K562 (cell line): ENCODE results near the gene CALML6. TPM values are rescaled to one million over a fixed set of nuclear protein-coding genes. Genes with fewer than 3 reads are reported as not detected.

Experiments
- ATAC-seq: fragments of 200-7000 bp; cut with Tn5 transposase; 3 replicates; pipeline ENCODE4 v1.9.1; 2020; ENCODE audit warnings: moderate library complexity
- BruUV-seq: library from RNA; stranded (reverse); fragments of 400-500 nt; replicated peaks from 2 replicates; lab custom pipeline; 2021; lab: Mats Ljungman, UMichigan
- CTCF ChIA-PET: fragments of 300-600 bp; formaldehyde crosslinking; extraction: SDS; loops from one replicate; lab custom pipeline; 2021; ENCODE audit warnings: low intra/inter-chr PET ratio; lab: Yijun Ruan, JAX
- POLR2A ChIA-PET: fragments of 300-600, 350-650 bp; sonication (Branson Sonifier 250); formaldehyde crosslinking; extraction: SDS; loops from one replicate; lab custom pipeline; 2021; ENCODE audit warnings: antibody characterized with exemption, inconsistent platforms; lab: Yijun Ruan, JAX
- DNase-seq, 4 experiments: peaks; one replicate each; pipeline versions ENCODE4 v3.0.0 to v3.0.0-alpha.2; 2011 to 2018; ENCODE audit warnings: low spot score in 3 of 4, mixed read lengths in 3 of 4; ENCODE audit errors: extremely low read depth in 1 of 4
- FAIRE-seq: peaks from 2 replicates; lab custom pipeline; 2011; peaks lifted over from hg19 to GRCh38; lab: Jason Lieb, UNC
- H2AFZ ChIP-seq: 2 replicates; pipeline ENCODE4 v1.6.0; 2011; ENCODE audit warnings: low read depth, low read length, control low read depth, inconsistent platforms
- H3K27ac ChIP-seq: fragments of 200-600 bp; 3 replicates; pipeline ENCODE4 v1.8.0; 2011; ENCODE audit warnings: low read depth, mild to moderate bottlenecking, control low read depth, inconsistent platforms, low read length, moderate library complexity, mixed read lengths; ENCODE audit errors: extremely low read depth
- H3K27me3 ChIP-seq, 2 experiments: fragments of 300-600 bp in 1 of 2; 2 replicates in 1 of 2; 3 replicates in 1 of 2; pipeline versions ENCODE4 v1.6.0 to v1.8.0; 2011; ENCODE audit warnings: inconsistent platforms in 2 of 2, low read length in 2 of 2, mild to moderate bottlenecking in 1 of 2, mixed read lengths in 1 of 2, moderate library complexity in 1 of 2; ENCODE audit not compliant: control insufficient read depth in 2 of 2, insufficient read depth in 2 of 2
- H3K36me3 ChIP-seq: fragments of 300-600 bp; 3 replicates; pipeline ENCODE4 v1.8.0; 2011; ENCODE audit warnings: mild to moderate bottlenecking, low read length, inconsistent platforms; ENCODE audit not compliant: control insufficient read depth, insufficient read depth
- H3K4me1 ChIP-seq, 2 experiments: fragments of 200-600 bp in 1 of 2; replicated peaks in 1 of 2; 2 replicates in 1 of 2; 3 replicates in 1 of 2; pipeline versions ENCODE4 v1.5.1 to v1.8.0; 2011; ENCODE audit warnings: inconsistent platforms in 2 of 2, low read length in 2 of 2, mild to moderate bottlenecking in 1 of 2, mixed read lengths in 1 of 2, moderate library complexity in 1 of 2; ENCODE audit not compliant: control insufficient read depth in 2 of 2, insufficient read depth in 2 of 2
- H3K4me2 ChIP-seq: 2 replicates; pipeline ENCODE4 v1.6.1; 2011; ENCODE audit warnings: low read length, control low read depth, inconsistent platforms, mixed read lengths; ENCODE audit not compliant: insufficient read depth
- H3K4me3 ChIP-seq: fragments of 200-600 bp; sonication (generic), shearing (Covaris generic); 2 replicates; pipeline ENCODE4 v1.5.1; 2016; ENCODE audit warnings: control low read depth, inconsistent platforms
- H3K79me2 ChIP-seq: fragments of 200-600 bp; 3 replicates; pipeline ENCODE4 v1.8.0; 2011; ENCODE audit warnings: low read length, inconsistent platforms; ENCODE audit not compliant: control insufficient read depth, insufficient read depth
- H3K9ac ChIP-seq, 2 experiments: 2 replicates each; pipeline versions ENCODE4 v1.6.0 to v1.6.1; 2011; ENCODE audit warnings: low read depth in 2 of 2, low read length in 2 of 2, control low read depth in 1 of 2, inconsistent platforms in 1 of 2, mild to moderate bottlenecking in 1 of 2, mixed read lengths in 1 of 2; ENCODE audit not compliant: insufficient read depth in 1 of 2
- H3K9me1 ChIP-seq: one replicate; pipeline ENCODE4 v1.6.0; 2011; ENCODE audit warnings: inconsistent platforms, mild to moderate bottlenecking, low read length, moderate library complexity; ENCODE audit not compliant: control insufficient read depth, insufficient read depth
- H3K9me3 ChIP-seq: replicated peaks from 2 replicates; pipeline ENCODE4 v1.5.1; 2011; ENCODE audit warnings: low read depth, low read length, inconsistent platforms; ENCODE audit not compliant: control insufficient read depth, insufficient read depth
- H4K20me1 ChIP-seq: replicated peaks from 2 replicates; pipeline ENCODE4 v1.6.1; 2011; ENCODE audit warnings: low read length, inconsistent platforms, mixed read lengths; ENCODE audit not compliant: control insufficient read depth, insufficient read depth
- BCOR ChIP-seq: fragments of 450-650 bp; IDR thresholded peaks from 2 replicates; pipeline ENCODE4 v1.6.1; 2016
- DEAF1 ChIP-seq: fragments of 450-650 bp; formaldehyde crosslinking; IDR thresholded peaks from 2 replicates; pipeline ENCODE4 v1.4.0; 2020; ENCODE audit warnings: mild to moderate bottlenecking, moderate library complexity
- FIP1L1 ChIP-seq: fragments of 200-400 bp; formaldehyde crosslinking; IDR thresholded peaks from 2 replicates; pipeline ENCODE4 v1.6.1; 2018; ENCODE audit warnings: mild to moderate bottlenecking, low read depth, low read length; ENCODE audit not compliant: poor library complexity, severe bottlenecking
- FOXM1 ChIP-seq, 2 experiments: fragments of 450-650 bp in 1 of 2; sonication (generic) in 1 of 2; formaldehyde crosslinking in 1 of 2; IDR thresholded peaks; 2 replicates each; pipeline versions ENCODE4 v1.6.1 to v1.9.0; 2017 to 2022; ENCODE audit warnings: low read depth in 2 of 2, mild to moderate bottlenecking in 2 of 2, missing genetic modification reagents in 1 of 2, moderate library complexity in 1 of 2
- HMBOX1 ChIP-seq: sonication (generic); IDR thresholded peaks from 2 replicates; pipeline ENCODE4 v1.6.1; 2016
- NCOA2 ChIP-seq, 2 experiments: fragments of 450-650 bp; IDR thresholded peaks; 2 replicates each; pipeline ENCODE4 v1.6.1; 2018; ENCODE audit warnings: mild to moderate bottlenecking in 2 of 2, moderate library complexity in 1 of 2; ENCODE audit not compliant: partially characterized antibody in 2 of 2
- PHTF2 ChIP-seq: fragments of 250-450 bp; sonication (Bioruptor Pico); IDR thresholded peaks from 2 replicates; pipeline ENCODE4 v1.5.0; 2021; ENCODE audit warnings: mild to moderate bottlenecking
- RBM22 ChIP-seq: fragments of 200-400 bp; formaldehyde crosslinking; IDR thresholded peaks from 2 replicates; pipeline ENCODE4 v1.6.1; 2018; ENCODE audit warnings: low read length, low read depth; ENCODE audit not compliant: poor library complexity, severe bottlenecking
- RBM25 ChIP-seq: fragments of 200-400 bp; formaldehyde crosslinking; IDR thresholded peaks from 2 replicates; pipeline ENCODE4 v1.6.1; 2018; ENCODE audit warnings: low read length, low read depth, moderate library complexity; ENCODE audit not compliant: severe bottlenecking
- ZNF165 ChIP-seq: fragments of 250-450 bp; sonication (Bioruptor Pico); IDR thresholded peaks from 2 replicates; pipeline ENCODE4 v1.4.0; 2020; ENCODE audit warnings: borderline replicate concordance
- ZNF609 ChIP-seq: sonication (generic); formaldehyde crosslinking; IDR thresholded peaks from 2 replicates; pipeline ENCODE4 v1.8.1; 2023; ENCODE audit warnings: missing genetic modification reagents, mild to moderate bottlenecking, borderline replicate concordance
- WGBS: fragments of 100-300 bp; shearing (Covaris generic); methylation state at CpG from one replicate; pipeline ENCODE4 v1.1.6; 2016; ENCODE audit warnings: low coverage, mixed read lengths; ENCODE audit not compliant: insufficient coverage; ENCODE audit errors: missing lambda C conversion rate; 5-methylcytosine and 5-hydroxymethylcytosine counted together
- in situ Hi-C: fragments of 300-500 bp; cut with MboI; formaldehyde crosslinking; loops from 4 replicates; pipeline ENCODE4 v1.15.0; 2018; ENCODE audit warnings: inconsistent platforms, mixed read lengths
- intact Hi-C: fragments of 100-400 bp; cut with micrococcal nuclease; formaldehyde crosslinking; loops from 2 replicates; pipeline ENCODE4 v1.14.2; 2022
- polyA plus RNA-seq, 8 experiments: library from polyadenylated mRNA; depleted of rRNA in 4 of 8; stranded (reverse) in 5 of 8; unstranded in 3 of 8; fragments of >200 nt; fragmentation: Nextera tagmentation in 2 of 8; fragmentation: Illumina TruSeq in 1 of 8; extraction: Ambion mirVana in 2 of 8; extraction: Trizol in 1 of 8; gene quantifications; 2 replicates each; pipeline versions ENCODE4 v1.2.1 to v1.2.3, GENCODE V29; 2011 to 2014; ENCODE audit warnings: inconsistent platforms in 1 of 8, missing spikeins in 1 of 8
- total RNA-seq, 7 experiments: library from RNA; depleted of rRNA in 6 of 7; stranded (reverse); fragments of >200 nt in 6 of 7; fragmentation: Illumina TruSeq in 2 of 7; extraction: Trizol in 2 of 7; gene quantifications; 2 replicates each; pipeline versions ENCODE4 v1.2.1 to v1.2.3, GENCODE V29; 2011 to 2021; ENCODE audit warnings: low replicate concordance in 1 of 7

CALML6 gene
- total and polyA plus RNA-seq, 9 of the 15 experiments (the other 6 are each of a cell fraction or from before 2014, with no cell fraction given) = 0.14 TPM; not detected in 8

- Histone ChIP-seq H3K9me1 (no peaks in the 10 kb centered on the region), H3K27ac (no peak overlapping the region), H3K9ac (no peak overlapping the region), H4K20me1 (peaks cover 3% of the 10 kb centered on the region; the same call in 1 of the 2 replicates), H3K36me3 (no peaks in the 10 kb centered on the region), H3K4me3 (no peak overlapping the region), H3K9me3 (peaks cover 9% of the 10 kb centered on the region; the same call in 1 of the 2 replicates), H3K27me3 (peaks cover 31 to 72% of the 10 kb centered on the region in 2 experiments), H3K4me1 (peaks cover 0 to 17% of the 10 kb centered on the region in 2 experiments; a peak in 1 of 5 replicates), H3K4me2 (no peak overlapping the region), H2AFZ (no peak overlapping the region), H3K79me2 (no peaks in the 10 kb centered on the region)
- intact Hi-C loops (no loop called here), in situ Hi-C loops (no loop called here)
- WGBS = 4% methylated on average over 15 of the region's 15 CpGs
- no TSS peak for BruUV-seq
- DNase-seq = no peak
- ChIA-PET CTCF (no interaction called here), POLR2A (interaction anchor here (0.6 kb wide), 1 partner anchor 16 kb away, joined by 3 read pairs; no protein-coding TSS in a partner anchor)
- ATAC-seq = no peak
- TF ChIP-seq ZNF609 (CRISPR knock-in tag) (no peak), RBM22 (no peak), NCOA2 (IDR thresholded peaks at IDR 0.05; ENCODE audit: partially characterized antibody in 2 of 2) (no peak), FIP1L1 (no peak), DEAF1 (CRISPR knock-in tag) (no peak), RBM25 (no peak), HMBOX1 (no peak), PHTF2 (no peak), ZNF165 (CRISPR knock-in tag) (no peak), BCOR (no peak), FOXM1 (IDR thresholded peaks at IDR 0.05; ENCODE audit: low read depth) (no peak), FOXM1 (CRISPR knock-in tag; IDR thresholded peaks at IDR 0.05; ENCODE audit: low read depth) (no peak)
- no peak for FAIRE-seq
Observed at GRCh38 chr1:1937061-1937460, 22.0 kb downstream of the CALML6 start.
